GM18520 (cell line): ENCODE data around the gene CPEB1.

ENCODE experiments used
- ATAC-seq: cut with Tn5 transposase; IDR thresholded peaks from one replicate; pipeline ENCODE4 v1.9.1; 2021; ENCODE audit not compliant: unreplicated experiment

Gene CPEB1

GRCh38 chr15:82595766-82596165 is 51.4 kb downstream of the CPEB1 start:
- no peak for ATAC-seq

DNA sequence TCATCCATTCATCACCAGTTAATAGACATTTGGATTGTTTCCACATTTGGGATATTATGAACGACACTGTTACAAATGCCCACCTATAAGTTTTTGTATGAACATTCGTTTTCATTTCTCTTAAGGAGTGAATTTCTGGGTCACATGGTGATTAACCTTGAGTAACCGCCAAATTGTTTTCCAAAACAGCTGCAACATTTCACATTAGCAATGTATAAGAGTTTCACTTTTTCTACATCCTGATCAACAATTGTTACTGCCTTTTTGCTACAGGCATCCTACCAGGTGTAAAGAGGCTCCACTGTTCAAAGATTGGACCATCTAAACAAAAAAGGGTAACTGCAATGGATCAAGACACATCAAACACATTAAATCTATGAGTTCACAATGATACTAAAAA is 52.0 kb downstream of the CPEB1 start:
- ATAC-seq = no peak

DNA sequence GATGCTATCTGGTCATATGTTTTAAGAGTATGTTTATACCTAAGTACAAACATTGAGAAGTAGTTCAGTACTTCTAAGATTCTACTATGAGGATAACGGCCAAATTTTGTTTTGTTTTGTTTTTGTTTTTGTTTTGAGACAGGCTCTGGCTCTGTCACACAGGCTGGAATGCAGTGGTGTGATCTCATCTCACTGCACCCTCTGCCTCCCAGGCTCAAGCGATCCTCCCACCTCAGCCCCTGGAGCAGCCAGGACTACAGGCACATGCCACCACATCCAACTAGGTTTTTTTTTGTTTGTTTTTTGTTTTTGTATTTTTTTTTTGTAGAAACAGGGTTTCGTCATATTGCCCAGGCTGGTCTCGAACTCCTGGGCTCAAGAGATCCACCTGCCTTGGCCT is 59.4 kb downstream of the CPEB1 start:
- ATAC-seq = no peak

DNA sequence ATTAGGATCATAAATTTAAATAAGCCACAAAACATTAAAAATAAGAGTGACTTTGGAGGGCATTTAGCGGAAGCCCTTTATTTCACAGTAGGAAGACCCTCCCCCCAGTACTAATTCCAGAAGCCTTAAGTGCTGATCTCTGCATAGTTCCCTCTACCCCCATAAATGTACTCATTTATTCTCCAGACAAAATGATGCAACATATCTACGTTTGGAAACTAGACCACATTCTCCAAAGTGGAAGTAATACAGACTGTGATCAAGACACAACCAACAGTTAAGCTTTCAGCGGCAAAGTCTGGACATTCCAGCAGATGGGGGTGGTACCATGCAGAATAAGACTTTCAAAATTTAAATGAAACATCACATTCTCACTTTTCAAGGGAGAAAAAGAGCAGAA is 62.1 kb downstream of the CPEB1 start:
- no peak for ATAC-seq

DNA sequence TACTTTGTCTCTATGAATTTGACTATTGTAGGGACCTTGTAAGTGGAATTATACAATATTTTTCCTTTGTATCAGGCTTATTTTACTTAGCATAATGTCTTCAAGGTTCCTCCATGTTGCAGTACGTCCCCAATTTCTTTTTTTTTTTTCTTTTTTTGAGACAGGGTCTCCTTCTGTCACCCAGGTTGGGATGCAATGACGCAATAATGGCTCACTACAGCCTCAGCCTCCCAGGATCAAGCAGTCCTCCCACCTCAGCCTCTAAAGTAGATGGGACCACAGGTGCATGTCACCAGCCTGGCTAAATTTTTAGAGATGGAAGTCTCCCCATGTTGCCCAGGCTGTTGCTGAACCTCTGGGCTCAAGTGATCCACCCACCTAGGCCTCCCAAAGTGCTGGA is 66.5 kb downstream of the CPEB1 start:
- no peak for ATAC-seq

DNA sequence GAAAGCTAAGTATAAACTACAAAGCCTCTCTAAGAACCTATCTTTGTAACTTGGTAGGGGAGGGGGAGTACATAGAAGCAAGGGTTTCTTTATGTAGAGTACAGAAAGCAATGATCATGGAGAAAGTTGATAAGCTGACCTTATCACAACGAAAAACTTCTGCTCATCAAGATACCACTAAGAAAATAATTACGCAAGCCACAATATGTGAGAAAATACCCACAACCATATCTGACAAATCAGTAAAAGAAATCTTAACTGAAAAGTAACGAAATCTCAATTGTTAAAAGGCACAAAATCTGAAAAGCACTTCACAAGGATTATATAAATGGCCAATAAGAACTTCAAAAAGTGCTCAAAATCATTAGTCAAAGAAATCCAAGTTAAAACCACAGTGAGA is 71.8 kb downstream of the CPEB1 start:
- ATAC-seq = no peak

- ATAC-seq = no peak
These were observed 74.2 kb downstream of the CPEB1 start for GRCh38 chr15:82572986-82573385.

GRCh38 chr15:82572311-82572710 is 74.9 kb downstream of the CPEB1 start:
- no peak for ATAC-seq

- no peak for ATAC-seq
These were observed 75.4 kb downstream of the CPEB1 start for GRCh38 chr15:82571722-82572222.

GRCh38 chr15:82570721-82571508 is 76.2 kb downstream of the CPEB1 start:
- ATAC-seq = no peak

- ATAC-seq = no peak
These were observed 77.3 kb downstream of the CPEB1 start for GRCh38 chr15:82569834-82570233.

- ATAC-seq = no peak
These were observed 78.2 kb downstream of the CPEB1 start for GRCh38 chr15:82568986-82569385.

GRCh38 chr15:82567661-82568060 is 79.5 kb downstream of the CPEB1 start:
- ATAC-seq = no peak

GRCh38 chr15:82566690-82567089 is 80.5 kb downstream of the CPEB1 start:
- ATAC-seq = no peak

DNA sequence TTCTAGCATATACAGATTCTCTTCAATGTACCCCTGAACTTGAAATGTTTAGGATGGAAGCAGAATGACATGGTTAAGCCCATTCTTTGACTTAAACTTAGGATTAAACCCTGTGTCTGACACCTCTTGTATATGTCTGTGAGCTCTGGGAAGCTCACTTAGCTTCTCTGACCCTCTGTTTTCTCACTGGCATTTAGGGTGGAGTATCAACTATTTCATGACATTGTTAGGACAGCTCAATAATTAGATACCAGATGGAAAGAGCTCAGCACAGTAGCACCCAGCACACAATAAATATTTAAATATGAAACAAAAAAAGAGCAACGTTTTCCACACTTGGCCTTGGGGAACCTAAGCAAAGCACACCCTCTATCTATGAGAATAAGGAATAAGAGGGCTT is 88.7 kb downstream of the CPEB1 start:
- no peak for ATAC-seq

GRCh38 chr15:82556315-82557035 is 90.7 kb downstream of the CPEB1 start:
- no peak for ATAC-seq

- ATAC-seq = no peak
These were observed 92.3 kb downstream of the CPEB1 start for GRCh38 chr15:82554849-82555248.

DNA sequence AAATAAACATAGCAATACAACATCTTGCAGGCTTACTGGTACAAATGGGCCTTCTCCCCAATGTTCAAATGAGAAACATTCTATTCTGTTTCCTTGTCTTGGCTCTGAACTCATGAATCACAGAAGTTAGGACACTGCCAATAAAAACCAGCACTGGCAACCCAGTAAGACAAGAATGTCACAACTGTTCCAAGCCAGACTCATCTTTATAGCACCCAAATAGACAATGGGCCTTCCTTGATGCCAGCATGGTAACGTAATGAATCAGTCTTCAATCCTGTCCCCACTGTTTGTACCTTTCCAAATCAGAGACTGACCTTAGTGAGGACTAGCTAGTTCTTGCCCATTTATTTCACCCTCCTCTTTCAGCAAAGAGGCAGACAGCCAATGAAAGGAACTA is 92.8 kb downstream of the CPEB1 start:
- no peak for ATAC-seq

DNA sequence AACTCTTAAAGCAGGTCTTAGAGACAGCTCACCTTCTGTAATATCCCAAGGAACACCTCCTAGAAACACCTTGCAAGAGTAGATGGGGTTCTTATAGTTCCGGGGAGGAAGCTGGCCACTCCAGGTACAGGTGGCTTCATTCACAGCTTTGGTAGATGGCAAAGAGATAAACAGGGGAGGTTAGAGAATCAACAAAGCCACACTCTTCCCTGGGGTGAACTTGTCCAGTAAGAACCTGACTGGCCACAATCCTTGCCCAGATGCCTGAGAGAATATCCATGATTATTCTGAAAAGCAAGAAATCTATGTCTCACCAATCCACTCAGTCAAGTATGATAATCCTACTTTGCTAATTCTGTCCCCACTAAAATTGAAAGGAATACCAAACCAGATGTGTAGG is 93.3 kb downstream of the CPEB1 start:
- no peak for ATAC-seq

DNA sequence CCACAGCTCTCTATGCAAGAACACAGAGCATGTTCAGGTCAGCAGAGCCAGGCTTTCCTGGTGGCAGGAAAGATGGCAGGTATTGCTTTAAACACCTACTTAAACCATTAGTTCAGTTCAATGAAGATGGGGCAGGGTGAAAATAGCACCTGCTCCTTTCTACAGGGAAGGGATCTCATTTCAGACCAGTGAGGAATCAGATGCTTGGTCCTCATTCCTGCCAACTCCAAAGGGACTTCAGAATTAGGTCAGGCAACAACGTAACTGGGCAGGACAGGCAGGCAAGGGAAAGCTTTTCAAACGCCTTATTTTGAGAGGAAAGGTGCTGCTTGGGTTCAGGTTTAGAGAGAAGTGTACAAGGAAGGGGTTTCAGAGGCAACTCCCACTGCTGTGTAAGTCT is 94.3 kb downstream of the CPEB1 start:
- ATAC-seq = no peak

- no peak for ATAC-seq
These were observed 95.4 kb downstream of the CPEB1 start for GRCh38 chr15:82551646-82552247.

- no peak for ATAC-seq
These were observed 97.9 kb downstream of the CPEB1 start for GRCh38 chr15:82549199-82549665.
